Measurements from ENCODE around the gene HIRA. TPM values are rescaled to one million over a fixed set of nuclear protein-coding genes. Genes with fewer than 3 reads are reported as not detected.
A peak's percentile ranks its signal among the peaks of the same experiment; 100 is the strongest.

The HIRA gene
- total and polyA plus RNA-seq, 9 of the 15 experiments (the other 6 are each of a cell fraction or from before 2014, with no cell fraction given) = 0.96 to 132 (median 58.4) TPM

GRCh38 chr22:19393704-19394103, 37.8 kb downstream of the HIRA start:
- no peaks in the 10 kb centered on the region for H3K9me3 ChIP-seq (replicated peaks; ENCODE audit: control insufficient read depth, insufficient read depth, low read depth, low read length)
- H3K79me2 ChIP-seq (ENCODE audit: control insufficient read depth, insufficient read depth, low read length) = peaks cover 15% of the 10 kb centered on the region; the same call in 2 of the 3 replicates
- no peak overlapping the region for H3K4me3 ChIP-seq
- WGBS (ENCODE audit: insufficient coverage, low coverage, missing lambda C conversion rate) = 91% methylated on average over 5 of the region's 5 CpGs
- H3K27ac ChIP-seq (ENCODE audit: extremely low read depth, low read depth, low read length) = no peak overlapping the region
- in situ Hi-C loops (cut with MboI) (no loop called here), intact Hi-C loops (cut with micrococcal nuclease) (loop anchor here (10.0 kb wide), 1 partner anchor 231 kb away; no protein-coding TSS in a partner anchor)
- no peak overlapping the region for H3K4me2 ChIP-seq (ENCODE audit: insufficient read depth, low read length)
- FAIRE-seq = no peak
- H3K36me3 ChIP-seq (ENCODE audit: control insufficient read depth, insufficient read depth, low read length) = peaks cover 93% of the 10 kb centered on the region
- no peaks in the 10 kb centered on the region for H3K27me3 ChIP-seq (ENCODE audit: control insufficient read depth in 2 of 2, insufficient read depth in 2 of 2, low read length in 2 of 2)
- DNase-seq (ENCODE audit: extremely low read depth in 1 of 4, low spot score in 3 of 4) = no peak
- ChIA-PET CTCF (ENCODE audit: low intra/inter-chr PET ratio) (no interaction called here), POLR2A (interaction anchor here (0.6 to 15.8 kb wide), 9 partner anchors 13 to 360 kb away, joined by 3 to 245 read pairs (median 4); partner anchors contain the start of genes CDC45 and HIRA)
- BruUV-seq (replicated peaks) = no TSS peak
- peaks cover 28% of the 10 kb centered on the region in 2 experiments for H3K4me1 ChIP-seq (replicated peaks in 1 of 2; ENCODE audit: control insufficient read depth in 2 of 2, insufficient read depth in 2 of 2, low read length in 2 of 2)
- H2AFZ ChIP-seq (ENCODE audit: low read depth, low read length) = no peak overlapping the region
- H4K20me1 ChIP-seq (replicated peaks; ENCODE audit: control insufficient read depth, insufficient read depth, low read length) = 0 out of 2 replicates have a peak, but pooled peaks cover 5% of the 10 kb centered on the region
- ATAC-seq = no peak
- H3K9ac ChIP-seq (ENCODE audit: insufficient read depth in 1 of 2, low read depth in 2 of 2, low read length in 2 of 2) = no peak overlapping the region
- H3K9me1 ChIP-seq (ENCODE audit: control insufficient read depth, insufficient read depth, low read length) = peaks cover 11% of the 10 kb centered on the region
- TF ChIP-seq TEAD2 (tag; IDR thresholded peaks at IDR 0.05) (no peak), DEAF1 (CRISPR knock-in tag; IDR thresholded peaks at IDR 0.05) (0 out of 2 replicates have a peak, but pooled peaks have one; percentile 3), NR2C2 (CRISPR knock-in tag; IDR thresholded peaks at IDR 0.05) (0 out of 2 replicates have a peak, but pooled peaks have one; percentile 61), NR2C2 (tag; IDR thresholded peaks at IDR 0.05) (no peak), ZSCAN29 (IDR thresholded peaks at IDR 0.05) (0 out of 2 replicates have a peak, but pooled peaks have one; percentile 54), THAP12 (CRISPR knock-in tag; IDR thresholded peaks at IDR 0.05) (0 out of 2 replicates have a peak, but pooled peaks have one; percentile 21), RBM22 (IDR thresholded peaks at IDR 0.05; ENCODE audit: low read depth, low read length, poor library complexity, severe bottlenecking) (no peak), ZNF778 (CRISPR knock-in tag; IDR thresholded peaks at IDR 0.05) (no peak)
- TF ChIP-seq, protein P1, sequence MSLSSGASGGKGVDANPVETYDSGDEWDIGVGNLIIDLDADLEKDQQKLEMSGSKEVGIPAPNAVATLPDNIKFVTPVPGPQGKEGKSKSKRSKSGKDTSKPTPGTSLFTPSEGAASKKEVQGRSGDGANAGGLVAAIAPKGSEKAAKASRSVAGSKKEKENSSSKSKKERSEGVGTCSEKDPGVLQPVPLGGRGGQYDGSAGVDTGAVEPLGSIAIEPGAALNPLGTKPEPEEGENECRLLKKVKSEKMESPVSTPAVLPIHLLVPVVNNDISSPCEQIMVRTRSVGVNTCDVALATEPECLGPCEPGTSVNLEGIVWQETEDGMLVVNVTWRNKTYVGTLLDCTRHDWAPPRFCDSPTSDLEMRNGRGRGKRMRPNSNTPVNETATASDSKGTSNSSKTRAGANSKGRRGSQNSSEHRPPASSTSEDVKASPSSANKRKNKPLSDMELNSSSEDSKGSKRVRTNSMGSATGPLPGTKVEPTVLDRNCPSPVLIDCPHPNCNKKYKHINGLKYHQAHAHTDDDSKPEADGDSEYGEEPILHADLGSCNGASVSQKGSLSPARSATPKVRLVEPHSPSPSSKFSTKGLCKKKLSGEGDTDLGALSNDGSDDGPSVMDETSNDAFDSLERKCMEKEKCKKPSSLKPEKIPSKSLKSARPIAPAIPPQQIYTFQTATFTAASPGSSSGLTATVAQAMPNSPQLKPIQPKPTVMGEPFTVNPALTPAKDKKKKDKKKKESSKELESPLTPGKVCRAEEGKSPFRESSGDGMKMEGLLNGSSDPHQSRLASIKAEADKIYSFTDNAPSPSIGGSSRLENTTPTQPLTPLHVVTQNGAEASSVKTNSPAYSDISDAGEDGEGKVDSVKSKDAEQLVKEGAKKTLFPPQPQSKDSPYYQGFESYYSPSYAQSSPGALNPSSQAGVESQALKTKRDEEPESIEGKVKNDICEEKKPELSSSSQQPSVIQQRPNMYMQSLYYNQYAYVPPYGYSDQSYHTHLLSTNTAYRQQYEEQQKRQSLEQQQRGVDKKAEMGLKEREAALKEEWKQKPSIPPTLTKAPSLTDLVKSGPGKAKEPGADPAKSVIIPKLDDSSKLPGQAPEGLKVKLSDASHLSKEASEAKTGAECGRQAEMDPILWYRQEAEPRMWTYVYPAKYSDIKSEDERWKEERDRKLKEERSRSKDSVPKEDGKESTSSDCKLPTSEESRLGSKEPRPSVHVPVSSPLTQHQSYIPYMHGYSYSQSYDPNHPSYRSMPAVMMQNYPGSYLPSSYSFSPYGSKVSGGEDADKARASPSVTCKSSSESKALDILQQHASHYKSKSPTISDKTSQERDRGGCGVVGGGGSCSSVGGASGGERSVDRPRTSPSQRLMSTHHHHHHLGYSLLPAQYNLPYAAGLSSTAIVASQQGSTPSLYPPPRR (CRISPR knock-in tag; IDR thresholded peaks at IDR 0.05; ENCODE audit: borderline replicate concordance) = peak; percentile 71; the same call in 1 of the 2 replicates
- TF ChIP-seq, protein P2, sequence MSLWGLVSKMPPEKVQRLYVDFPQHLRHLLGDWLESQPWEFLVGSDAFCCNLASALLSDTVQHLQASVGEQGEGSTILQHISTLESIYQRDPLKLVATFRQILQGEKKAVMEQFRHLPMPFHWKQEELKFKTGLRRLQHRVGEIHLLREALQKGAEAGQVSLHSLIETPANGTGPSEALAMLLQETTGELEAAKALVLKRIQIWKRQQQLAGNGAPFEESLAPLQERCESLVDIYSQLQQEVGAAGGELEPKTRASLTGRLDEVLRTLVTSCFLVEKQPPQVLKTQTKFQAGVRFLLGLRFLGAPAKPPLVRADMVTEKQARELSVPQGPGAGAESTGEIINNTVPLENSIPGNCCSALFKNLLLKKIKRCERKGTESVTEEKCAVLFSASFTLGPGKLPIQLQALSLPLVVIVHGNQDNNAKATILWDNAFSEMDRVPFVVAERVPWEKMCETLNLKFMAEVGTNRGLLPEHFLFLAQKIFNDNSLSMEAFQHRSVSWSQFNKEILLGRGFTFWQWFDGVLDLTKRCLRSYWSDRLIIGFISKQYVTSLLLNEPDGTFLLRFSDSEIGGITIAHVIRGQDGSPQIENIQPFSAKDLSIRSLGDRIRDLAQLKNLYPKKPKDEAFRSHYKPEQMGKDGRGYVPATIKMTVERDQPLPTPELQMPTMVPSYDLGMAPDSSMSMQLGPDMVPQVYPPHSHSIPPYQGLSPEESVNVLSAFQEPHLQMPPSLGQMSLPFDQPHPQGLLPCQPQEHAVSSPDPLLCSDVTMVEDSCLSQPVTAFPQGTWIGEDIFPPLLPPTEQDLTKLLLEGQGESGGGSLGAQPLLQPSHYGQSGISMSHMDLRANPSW (CRISPR knock-in tag; IDR thresholded peaks at IDR 0.05) = 0 out of 2 replicates have a peak, but pooled peaks have one; percentile 34
